ENCODE data around the gene CLDN22.

- no peak for TF ChIP-seq CTCF (IDR thresholded peaks at IDR 0.05)
- no peak for TF ChIP-seq POLR2A (IDR thresholded peaks at IDR 0.05)
Measured at GRCh38 chr4:183284965-183285364, 35.1 kb downstream of the CLDN22 start.

All from Peyer's patch (tissue), 4 donors.